ENCODE measurements around the gene TET3.

DNA sequence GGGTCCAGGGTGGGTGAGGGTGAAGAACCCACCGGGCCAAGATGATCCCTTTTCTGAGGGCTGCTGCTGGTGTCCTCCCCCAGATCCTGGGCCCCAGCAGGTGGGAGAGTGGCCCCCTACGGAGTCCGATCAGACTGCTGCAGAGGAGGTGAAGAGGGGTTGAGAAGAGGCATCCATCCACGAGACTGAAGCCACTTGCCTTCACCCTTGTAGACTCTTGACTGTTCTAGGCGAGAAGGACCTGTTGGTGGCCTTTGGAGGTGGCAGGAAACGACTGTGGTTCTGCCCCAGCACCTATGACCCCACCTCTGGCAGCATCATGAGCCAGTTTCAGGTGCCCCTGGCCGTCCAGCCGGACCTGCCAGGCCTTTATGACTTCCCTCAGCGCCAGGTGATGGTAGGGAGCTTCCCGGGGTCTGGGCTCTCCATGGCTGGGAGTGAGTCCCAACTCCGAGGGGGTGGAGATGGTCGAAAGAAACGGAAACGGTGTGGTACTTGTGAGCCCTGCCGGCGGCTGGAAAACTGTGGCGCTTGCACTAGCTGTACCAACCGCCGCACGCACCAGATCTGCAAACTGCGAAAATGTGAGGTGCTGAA is 1.5 kb downstream of the TET3 start:
- TF ChIP-seq FOSL1 (IDR thresholded peaks at IDR 0.05; ENCODE audit: insufficient read depth, low read depth, low read length), result no peak
- TF ChIP-seq, protein P1, sequence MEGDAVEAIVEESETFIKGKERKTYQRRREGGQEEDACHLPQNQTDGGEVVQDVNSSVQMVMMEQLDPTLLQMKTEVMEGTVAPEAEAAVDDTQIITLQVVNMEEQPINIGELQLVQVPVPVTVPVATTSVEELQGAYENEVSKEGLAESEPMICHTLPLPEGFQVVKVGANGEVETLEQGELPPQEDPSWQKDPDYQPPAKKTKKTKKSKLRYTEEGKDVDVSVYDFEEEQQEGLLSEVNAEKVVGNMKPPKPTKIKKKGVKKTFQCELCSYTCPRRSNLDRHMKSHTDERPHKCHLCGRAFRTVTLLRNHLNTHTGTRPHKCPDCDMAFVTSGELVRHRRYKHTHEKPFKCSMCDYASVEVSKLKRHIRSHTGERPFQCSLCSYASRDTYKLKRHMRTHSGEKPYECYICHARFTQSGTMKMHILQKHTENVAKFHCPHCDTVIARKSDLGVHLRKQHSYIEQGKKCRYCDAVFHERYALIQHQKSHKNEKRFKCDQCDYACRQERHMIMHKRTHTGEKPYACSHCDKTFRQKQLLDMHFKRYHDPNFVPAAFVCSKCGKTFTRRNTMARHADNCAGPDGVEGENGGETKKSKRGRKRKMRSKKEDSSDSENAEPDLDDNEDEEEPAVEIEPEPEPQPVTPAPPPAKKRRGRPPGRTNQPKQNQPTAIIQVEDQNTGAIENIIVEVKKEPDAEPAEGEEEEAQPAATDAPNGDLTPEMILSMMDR (IDR thresholded peaks at IDR 0.05; ENCODE audit: control extremely low read depth in 1 of 3, insufficient read depth in 1 of 3, low read depth in 1 of 3, low read length in 3 of 3), result no peak
- no peak for TF ChIP-seq RFX5 (IDR thresholded peaks at IDR 0.05; ENCODE audit: borderline replicate concordance, low read depth, low read length)
- TF ChIP-seq EP300 (IDR thresholded peaks at IDR 0.05; ENCODE audit: borderline replicate concordance in 1 of 2, low read depth in 2 of 2, low read length in 2 of 2), result no peak
- no peak for TF ChIP-seq USF2 (IDR thresholded peaks at IDR 0.05; ENCODE audit: low read length)
- no peak for TF ChIP-seq JUND (IDR thresholded peaks at IDR 0.05; ENCODE audit: low read length)
- TF ChIP-seq BCL11A (IDR thresholded peaks at IDR 0.05; ENCODE audit: low read depth in 2 of 2, low read length in 2 of 2), result no peak
- no peak for TF ChIP-seq TEAD4 (IDR thresholded peaks at IDR 0.05; ENCODE audit: low read depth, low read length)
- TF ChIP-seq, protein P2, sequence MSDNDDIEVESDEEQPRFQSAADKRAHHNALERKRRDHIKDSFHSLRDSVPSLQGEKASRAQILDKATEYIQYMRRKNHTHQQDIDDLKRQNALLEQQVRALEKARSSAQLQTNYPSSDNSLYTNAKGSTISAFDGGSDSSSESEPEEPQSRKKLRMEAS (IDR thresholded peaks at IDR 0.05), result no peak
- TF ChIP-seq TBP (IDR thresholded peaks at IDR 0.05; ENCODE audit: low read depth, low read length), result no peak
- TF ChIP-seq SUZ12 (IDR thresholded peaks at IDR 0.05; ENCODE audit: low read length), result no peak
- TF ChIP-seq CBX5 (IDR thresholded peaks at IDR 0.05; ENCODE audit: low read depth, low read length), result no peak

Data from H1 (cell line).